SK-N-SH (cell line): ENCODE results near the gene ITGAE. TPM values are rescaled to one million over a fixed set of nuclear protein-coding genes. Genes with fewer than 3 reads are reported as not detected.

ENCODE experiments used
- CTCF ChIA-PET: fragments of 300-600, 350-600 bp; formaldehyde crosslinking; extraction: SDS; loops from one replicate; lab custom pipeline; 2021; lab: Yijun Ruan, JAX
- POLR2A ChIA-PET: fragments of 350-600 bp; sonication (Branson Sonifier 250); formaldehyde crosslinking; extraction: SDS; loops from one replicate; lab custom pipeline; 2020; ENCODE audit warnings: antibody characterized with exemption, inconsistent platforms; lab: Yijun Ruan, JAX
- DNase-seq: peaks from one replicate; pipeline ENCODE4 v3.0.0; 2012
- H2AFZ ChIP-seq: fragments of 200-600 bp; sonication (generic); 2 replicates; pipeline ENCODE4 v1.8.1; 2016; ENCODE audit warnings: antibody characterized with exemption, mild to moderate bottlenecking, low read depth
- H3F3A ChIP-seq: fragments of 200-600 bp; sonication (generic); replicated peaks from 2 replicates; pipeline ENCODE3; 2016; ENCODE audit warnings: antibody characterized with exemption, mild to moderate bottlenecking; ENCODE audit not compliant: insufficient read depth
- H3K27ac ChIP-seq, 2 experiments: fragments of 200-500 bp in 1 of 2; fragments of 200-600 bp in 1 of 2; sonication (Bioruptor generic) in 1 of 2; sonication (generic), shearing (Covaris generic) in 1 of 2; 2 replicates each; pipeline versions ENCODE4 v1.5.1 to v1.6.1; 2014 to 2016; ENCODE audit warnings: low read depth in 2 of 2, inconsistent platforms in 1 of 2, low read length in 1 of 2, mild to moderate bottlenecking in 1 of 2, mixed read lengths in 1 of 2
- H3K27me3 ChIP-seq: fragments of 200-600 bp; sonication (generic), shearing (Covaris generic); 2 replicates; pipeline ENCODE4 v1.6.1; 2016; ENCODE audit warnings: mixed run types; ENCODE audit not compliant: insufficient read depth
- H3K36me3 ChIP-seq, 2 experiments: fragments of 200-500 bp in 1 of 2; fragments of 200-600 bp in 1 of 2; sonication (Bioruptor generic) in 1 of 2; sonication (generic) in 1 of 2; replicated peaks in 1 of 2; 2 replicates each; pipeline versions ENCODE3 to v1.5.1; 2014 to 2016; ENCODE audit warnings: low read length in 1 of 2, mild to moderate bottlenecking in 1 of 2; ENCODE audit not compliant: insufficient read depth in 2 of 2, control insufficient read depth in 1 of 2
- H3K4me1 ChIP-seq, 2 experiments: fragments of 200-500 bp in 1 of 2; fragments of 200-600 bp in 1 of 2; sonication (Bioruptor generic) in 1 of 2; sonication (generic), shearing (Covaris generic) in 1 of 2; 2 replicates each; pipeline versions ENCODE4 v1.5.1 to v1.6.1; 2014 to 2016; ENCODE audit warnings: low read depth in 1 of 2, low read length in 1 of 2, mixed run types in 1 of 2; ENCODE audit not compliant: insufficient read depth in 2 of 2, control insufficient read depth in 1 of 2
- H3K4me2 ChIP-seq: fragments of 200-600 bp; sonication (generic), shearing (Covaris generic); 2 replicates; pipeline ENCODE4 v1.6.1; 2017; ENCODE audit warnings: mixed run types
- H3K4me3 ChIP-seq, 2 experiments: fragments of 200-500 bp in 1 of 2; fragments of 200-600 bp in 1 of 2; sonication (Bioruptor generic) in 1 of 2; sonication (generic), shearing (Covaris generic) in 1 of 2; 2 replicates each; pipeline versions ENCODE4 v1.5.1 to v1.8.1; 2014 to 2016; ENCODE audit warnings: low read depth in 2 of 2, inconsistent platforms in 1 of 2, low read length in 1 of 2, mild to moderate bottlenecking in 1 of 2, mixed read lengths in 1 of 2, moderate library complexity in 1 of 2
- H3K79me2 ChIP-seq: fragments of 200-600 bp; sonication (generic); 2 replicates; pipeline ENCODE4 v1.8.1; 2017; ENCODE audit warnings: mild to moderate bottlenecking; ENCODE audit not compliant: insufficient read depth
- H3K9ac ChIP-seq: fragments of 200-600 bp; sonication (generic); 2 replicates; pipeline ENCODE4 v1.6.1; 2017; ENCODE audit warnings: mixed run types
- H3K9me2 ChIP-seq: fragments of 200-600 bp; sonication (generic); 2 replicates; pipeline ENCODE4 v1.6.1; 2017; ENCODE audit warnings: mixed run types
- H3K9me3 ChIP-seq: fragments of 200-600 bp; sonication (generic); 2 replicates; pipeline ENCODE4 v1.6.1; 2017; ENCODE audit warnings: mixed run types, mild to moderate bottlenecking, moderate library complexity
- H4K20me1 ChIP-seq: fragments of 200-600 bp; sonication (generic); 2 replicates; pipeline ENCODE4 v1.6.1; 2017; ENCODE audit warnings: mild to moderate bottlenecking, mixed run types; ENCODE audit not compliant: insufficient read depth
- CHD2 ChIP-seq: fragments of 150-350 bp; IDR thresholded peaks from 2 replicates; pipeline ENCODE4 v1.6.1; 2018; ENCODE audit warnings: low read length; ENCODE audit not compliant: partially characterized antibody
- ELF1 ChIP-seq: IDR thresholded peaks from 2 replicates; pipeline ENCODE4 v1.4.0; 2012
- EP300 ChIP-seq, 2 experiments: IDR thresholded peaks; 2 replicates each; pipeline versions ENCODE4 v1.4.0 to v1.6.1; 2012; ENCODE audit warnings: borderline replicate concordance in 1 of 2, low read depth in 1 of 2, low read length in 1 of 2
- EZH2phosphoT487 ChIP-seq: fragments of 200-600 bp; sonication (generic); IDR thresholded peaks from 2 replicates; pipeline ENCODE4 v1.6.1; 2017; ENCODE audit warnings: low read depth, mixed run types, mild to moderate bottlenecking, antibody characterized with exemption, moderate library complexity, borderline replicate concordance
- FOXJ3 ChIP-seq: sonication (generic); formaldehyde crosslinking; IDR thresholded peaks from 2 replicates; pipeline ENCODE4 v1.5.1; 2020; ENCODE audit warnings: mild to moderate bottlenecking, missing genetic modification reagents
- FOXM1 ChIP-seq: IDR thresholded peaks from 2 replicates; pipeline ENCODE4 v1.4.0; 2012; ENCODE audit warnings: low read depth, mild to moderate bottlenecking
- GATA2 ChIP-seq: sonication (generic); formaldehyde crosslinking; IDR thresholded peaks from 2 replicates; pipeline ENCODE4 v1.5.0; 2020; ENCODE audit warnings: mild to moderate bottlenecking, missing genetic modification reagents
- PBX3 ChIP-seq: IDR thresholded peaks from 2 replicates; pipeline ENCODE4; 2012
- POLR2AphosphoS5 ChIP-seq: IDR thresholded peaks from 2 replicates; pipeline ENCODE4 v1.6.1; 2012; ENCODE audit warnings: low read depth, low read length
- RAD21 ChIP-seq: IDR thresholded peaks from 2 replicates; pipeline ENCODE4 v1.6.1; 2012; ENCODE audit warnings: mild to moderate bottlenecking, low read length
- RFX5 ChIP-seq: IDR thresholded peaks from 2 replicates; pipeline ENCODE4 v1.6.1; 2012; ENCODE audit warnings: mild to moderate bottlenecking, improper control_type of control experiment, low read length
- SIN3A ChIP-seq: IDR thresholded peaks from 2 replicates; pipeline ENCODE4 v1.6.1; 2012; ENCODE audit warnings: low read depth, mild to moderate bottlenecking, low read length, moderate library complexity, borderline replicate concordance
- SMC3 ChIP-seq: IDR thresholded peaks from 2 replicates; pipeline ENCODE4 v1.6.1; 2012; ENCODE audit warnings: low read depth, low read length, improper control_type of control experiment
- TCF12 ChIP-seq: IDR thresholded peaks from 2 replicates; pipeline ENCODE4 v1.4.0; 2012
- TEAD4 ChIP-seq: IDR thresholded peaks from 2 replicates; pipeline ENCODE4 v1.4.0; 2012; ENCODE audit warnings: mild to moderate bottlenecking, borderline replicate concordance; ENCODE audit not compliant: insufficient read depth
- USF2 ChIP-seq: fragments of 150-350 bp; IDR thresholded peaks from 2 replicates; pipeline ENCODE4 v1.6.1; 2017; ENCODE audit warnings: antibody characterized with exemption, low read length, low read depth, borderline replicate concordance
- WGBS: methylation state at CpG from one replicate; pipeline ENCODE4 v1.1.6; 2017; ENCODE audit warnings: low lambda C conversion rate; 5-methylcytosine and 5-hydroxymethylcytosine counted together
- polyA plus RNA-seq, 3 experiments: library from polyadenylated mRNA; depleted of rRNA; stranded (reverse); fragments of >200 nt; gene quantifications; 2 replicates each; pipeline ENCODE4 v1.2.3, GENCODE V29; 2012

The ITGAE gene
- polyA plus RNA-seq, 1 of the 3 experiments (the other 2 are of a cell fraction), result 56.7 TPM

DNA sequence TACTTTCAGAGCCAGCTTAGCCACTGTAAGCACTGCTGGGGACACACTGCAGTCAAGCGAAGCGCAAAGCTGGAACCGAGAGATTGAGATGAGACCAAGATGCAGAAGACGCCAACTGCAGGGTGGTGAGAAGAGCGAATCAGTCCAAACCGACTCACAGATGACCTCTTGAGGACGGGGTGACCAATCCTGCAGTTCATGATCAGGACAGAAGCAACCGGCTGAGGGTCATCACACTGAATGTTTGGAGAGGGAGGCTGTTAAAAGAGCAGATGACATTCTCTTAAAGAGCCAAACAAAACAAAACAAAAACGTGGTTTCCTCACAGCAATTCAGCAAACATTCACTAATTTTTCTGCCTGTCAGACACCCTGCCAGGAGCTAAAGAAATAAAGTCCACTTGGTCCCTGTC, 68.8 kb downstream of the ITGAE start (continued):
- no peak for TF ChIP-seq FOXM1
- no peak for TF ChIP-seq POLR2AphosphoS5
- TF ChIP-seq RFX5, result no peak
- TF ChIP-seq FOXJ3 (CRISPR knock-in tag), result no peak
- TF ChIP-seq SMC3, result no peak
- no peak for TF ChIP-seq TEAD4
- TF ChIP-seq ELF1, result no peak

DNA sequence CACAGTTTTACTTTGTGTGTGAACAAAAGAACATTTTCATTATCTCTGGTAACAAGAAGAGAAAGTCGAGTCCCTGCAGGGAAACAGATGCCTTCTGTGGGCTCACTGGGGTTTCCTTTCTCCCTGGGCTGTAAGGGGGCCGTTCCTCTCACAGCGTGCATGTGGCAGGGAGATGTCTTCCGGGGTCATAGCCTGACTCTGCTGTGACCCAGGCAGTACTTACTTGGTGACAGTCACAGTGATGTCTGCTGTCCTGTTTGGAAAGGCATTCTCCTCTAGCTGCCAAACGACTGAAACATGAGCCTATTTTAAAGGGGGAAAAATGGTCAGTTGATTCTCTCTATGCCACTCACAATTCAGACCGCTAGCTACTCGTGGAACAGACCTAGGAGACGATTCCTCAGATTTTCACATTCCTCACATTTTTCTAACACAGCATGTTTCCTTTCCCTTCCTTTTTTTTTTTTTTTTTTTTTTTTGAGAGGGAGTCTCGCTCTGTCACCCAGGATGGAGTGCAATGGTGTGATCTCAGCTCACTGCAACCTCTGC, 70.0 kb downstream of the ITGAE start:
- Histone ChIP-seq H3K36me3 (peaks cover 0 to 3% of the 10 kb centered on the region in 2 experiments), H4K20me1 (no peaks in the 10 kb centered on the region), H3K27ac (no peak overlapping the region; a peak in 1 of 4 replicates), H3K9me3 (no peaks in the 10 kb centered on the region), H3K9me2 (no peaks in the 10 kb centered on the region), H3K4me2 (no peak overlapping the region), H3K4me3 (no peak overlapping the region), H2AFZ (no peak overlapping the region), H3K9ac (no peak overlapping the region), H3K4me1 (peaks cover 0 to 5% of the 10 kb centered on the region in 2 experiments; a peak in 1 of 4 replicates), H3K27me3 (no peaks in the 10 kb centered on the region), H3F3A (no peaks in the 10 kb centered on the region), H3K79me2 (peaks cover 20% of the 10 kb centered on the region)
- POLR2A ChIA-PET, result no interaction called here
- 59% methylated on average over 9 of the region's 9 CpGs for WGBS
- CTCF ChIA-PET, result interaction anchor here (0.6 to 0.9 kb wide), 3 partner anchors 10 to 682 kb away, joined by 3 read pairs; no protein-coding TSS in a partner anchor
- DNase-seq, result no peak
- TF ChIP-seq EP300 (IDR thresholded peaks at IDR 0.05; ENCODE audit: borderline replicate concordance in 1 of 2, low read depth in 1 of 2, low read length in 1 of 2) (no peak), EZH2phosphoT487 (no peak), CHD2 (no peak), FOXM1 (no peak), FOXJ3 (CRISPR knock-in tag) (no peak), RAD21 (no peak), SIN3A (no peak), USF2 (no peak), TCF12 (no peak), GATA2 (CRISPR knock-in tag) (no peak), PBX3 (no peak), RFX5 (no peak)
